ENCODE measurements around the gene CRNN.

- TF ChIP-seq CTCF (IDR thresholded peaks at IDR 0.05) (no peak), POLR2A (IDR thresholded peaks at IDR 0.05) (no peak)
Measured at GRCh38 chr1:152411134-152411533, 2.9 kb downstream of the CRNN start.
